Measurements from ENCODE around the gene CCDC91.

The CCDC91 gene

DNA sequence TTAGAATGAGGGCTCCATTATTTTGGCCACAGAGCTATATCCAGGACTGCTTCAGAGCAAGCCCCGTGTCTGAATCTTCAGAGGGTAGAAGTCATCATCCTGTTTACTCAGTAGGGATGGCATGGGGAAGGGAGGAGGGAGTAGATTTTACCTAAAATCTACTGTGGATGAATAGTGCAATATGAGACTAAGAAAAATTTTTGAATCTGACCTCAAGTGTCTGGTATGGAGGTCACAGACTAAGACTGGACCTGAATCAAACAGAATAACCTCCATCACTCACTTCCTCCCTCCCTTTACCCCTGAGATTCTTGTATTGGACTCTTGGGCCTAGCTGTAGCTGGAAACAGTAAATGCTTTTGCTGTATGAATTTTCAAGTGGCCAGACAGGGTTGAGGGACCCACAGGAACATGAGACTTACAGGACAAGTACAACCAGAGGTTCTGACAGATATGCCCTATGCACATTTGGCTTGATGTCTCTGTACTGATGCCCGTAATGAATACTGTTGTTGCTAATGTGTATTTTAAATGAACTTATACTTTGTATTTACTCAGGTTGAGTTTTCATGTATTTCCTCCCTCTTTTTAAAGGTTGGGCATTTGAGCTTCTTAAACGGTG lies 78.5 kb downstream of the CCDC91 start:
- no peak for DNase-seq
- Histone ChIP-seq H3K9me3 (no peaks in the 10 kb centered on the region), H3K4me1 (no peaks in the 10 kb centered on the region), H3K27me3 (no peaks in the 10 kb centered on the region), H3K36me3 (no peaks in the 10 kb centered on the region), H3K4me3 (ENCODE audit: low read depth, low read length) (no peak overlapping the region)
- TF ChIP-seq, protein P1, sequence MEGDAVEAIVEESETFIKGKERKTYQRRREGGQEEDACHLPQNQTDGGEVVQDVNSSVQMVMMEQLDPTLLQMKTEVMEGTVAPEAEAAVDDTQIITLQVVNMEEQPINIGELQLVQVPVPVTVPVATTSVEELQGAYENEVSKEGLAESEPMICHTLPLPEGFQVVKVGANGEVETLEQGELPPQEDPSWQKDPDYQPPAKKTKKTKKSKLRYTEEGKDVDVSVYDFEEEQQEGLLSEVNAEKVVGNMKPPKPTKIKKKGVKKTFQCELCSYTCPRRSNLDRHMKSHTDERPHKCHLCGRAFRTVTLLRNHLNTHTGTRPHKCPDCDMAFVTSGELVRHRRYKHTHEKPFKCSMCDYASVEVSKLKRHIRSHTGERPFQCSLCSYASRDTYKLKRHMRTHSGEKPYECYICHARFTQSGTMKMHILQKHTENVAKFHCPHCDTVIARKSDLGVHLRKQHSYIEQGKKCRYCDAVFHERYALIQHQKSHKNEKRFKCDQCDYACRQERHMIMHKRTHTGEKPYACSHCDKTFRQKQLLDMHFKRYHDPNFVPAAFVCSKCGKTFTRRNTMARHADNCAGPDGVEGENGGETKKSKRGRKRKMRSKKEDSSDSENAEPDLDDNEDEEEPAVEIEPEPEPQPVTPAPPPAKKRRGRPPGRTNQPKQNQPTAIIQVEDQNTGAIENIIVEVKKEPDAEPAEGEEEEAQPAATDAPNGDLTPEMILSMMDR (IDR thresholded peaks at IDR 0.05; ENCODE audit: low read depth, low read length): no peak

DNA sequence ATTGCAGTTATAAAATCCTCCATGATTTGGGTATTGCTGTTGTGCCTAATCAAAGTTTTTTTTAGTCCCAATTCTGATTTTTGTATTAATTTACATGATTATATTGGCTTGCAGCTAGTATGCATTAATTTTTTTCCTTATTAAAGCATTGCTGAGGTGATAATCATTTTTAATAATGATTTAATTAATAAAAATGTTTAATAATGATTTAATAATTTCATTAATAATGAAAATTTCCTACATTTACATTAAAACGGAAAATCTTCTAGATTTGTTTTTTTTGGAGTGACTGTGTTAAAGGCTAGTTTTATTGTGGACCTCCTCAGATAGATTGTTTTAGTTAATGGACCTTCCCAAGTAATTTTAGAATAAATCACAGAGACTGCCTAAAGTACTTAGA lies 79.6 kb downstream of the CCDC91 start:
- no peaks in the 10 kb centered on the region for H3K9me3 ChIP-seq
- H3K36me3 ChIP-seq: no peaks in the 10 kb centered on the region
- H3K4me3 ChIP-seq (ENCODE audit: low read depth, low read length): no peak overlapping the region
- H3K4me1 ChIP-seq: no peaks in the 10 kb centered on the region
- TF ChIP-seq, protein P1 (IDR thresholded peaks at IDR 0.05; ENCODE audit: low read depth, low read length): no peak
- no peak for DNase-seq
- no peaks in the 10 kb centered on the region for H3K27me3 ChIP-seq

DNA sequence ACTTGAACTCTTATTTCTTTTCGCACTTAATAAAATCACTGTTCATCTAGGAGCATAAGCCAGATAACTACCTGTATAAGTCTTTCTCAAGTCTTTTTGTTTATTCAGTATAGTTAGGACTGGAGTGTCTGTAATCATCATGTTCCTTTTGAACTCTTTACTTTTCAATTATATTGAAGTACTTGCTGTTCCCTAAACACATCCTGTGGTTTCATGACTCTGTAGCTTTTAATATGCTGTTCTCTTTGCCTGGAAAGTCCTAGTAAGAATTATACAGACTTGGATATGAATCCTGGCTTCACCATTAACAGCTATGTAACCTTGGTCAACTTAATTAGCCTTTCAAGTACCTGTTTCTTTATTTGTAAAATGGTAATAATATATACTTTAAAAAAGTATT lies 88.2 kb downstream of the CCDC91 start:
- no peaks in the 10 kb centered on the region for H3K9me3 ChIP-seq
- H3K36me3 ChIP-seq: no peaks in the 10 kb centered on the region
- no peak overlapping the region for H3K4me3 ChIP-seq (ENCODE audit: low read depth, low read length)
- H3K4me1 ChIP-seq: no peaks in the 10 kb centered on the region
- TF ChIP-seq, protein P1 (IDR thresholded peaks at IDR 0.05; ENCODE audit: low read depth, low read length): no peak
- no peaks in the 10 kb centered on the region for H3K27me3 ChIP-seq
- DNase-seq: no peak

DNA sequence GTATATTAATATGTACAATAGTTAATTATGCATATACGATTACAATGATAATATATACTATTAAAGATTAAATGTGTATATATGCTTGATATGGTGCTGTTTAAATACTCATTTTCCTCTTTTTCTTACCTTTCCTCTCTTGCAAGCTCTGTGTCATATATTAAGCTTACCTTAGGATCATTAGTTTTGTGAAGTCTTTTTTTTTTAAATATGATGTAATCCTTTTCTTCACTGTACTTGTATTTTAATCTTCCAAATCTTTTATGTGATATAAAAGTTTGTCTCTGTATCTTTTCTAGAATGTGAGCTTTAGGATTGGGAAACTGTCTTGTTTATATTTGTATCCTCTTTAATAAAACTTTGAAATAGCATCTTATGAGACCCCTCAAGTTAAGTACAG lies 88.7 kb downstream of the CCDC91 start:
- Histone ChIP-seq H3K9me3 (no peaks in the 10 kb centered on the region), H3K4me3 (ENCODE audit: low read depth, low read length) (no peak overlapping the region), H3K27me3 (no peaks in the 10 kb centered on the region), H3K4me1 (no peaks in the 10 kb centered on the region), H3K36me3 (no peaks in the 10 kb centered on the region)
- TF ChIP-seq, protein P1 (IDR thresholded peaks at IDR 0.05; ENCODE audit: low read depth, low read length): no peak
- no peak for DNase-seq

DNA sequence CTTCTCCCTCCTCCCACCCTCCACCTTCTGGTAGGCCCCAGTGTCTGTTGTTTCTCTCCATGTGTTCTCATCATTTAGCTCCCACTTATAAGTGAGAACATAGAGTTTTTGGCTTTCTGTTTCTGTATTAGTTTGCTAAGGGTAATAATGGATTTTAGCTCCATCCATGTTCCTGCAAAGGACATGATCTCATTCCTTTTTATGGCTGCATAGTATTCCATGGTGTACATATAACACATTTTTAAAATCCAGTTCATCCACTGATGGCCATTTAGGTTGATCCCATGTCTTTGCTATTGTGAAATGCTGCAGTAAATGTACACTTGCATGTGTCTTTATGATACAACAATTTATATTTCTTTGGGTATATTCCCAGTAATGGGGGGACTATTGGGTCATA lies 96.1 kb downstream of the CCDC91 start:
- Histone ChIP-seq H3K4me1 (no peaks in the 10 kb centered on the region), H3K36me3 (no peaks in the 10 kb centered on the region), H3K9me3 (no peaks in the 10 kb centered on the region; the same call in 1 of the 2 replicates), H3K4me3 (ENCODE audit: low read depth, low read length) (no peak overlapping the region), H3K27me3 (no peaks in the 10 kb centered on the region)
- TF ChIP-seq, protein P1 (IDR thresholded peaks at IDR 0.05; ENCODE audit: low read depth, low read length): no peak
- DNase-seq: no peak

DNA sequence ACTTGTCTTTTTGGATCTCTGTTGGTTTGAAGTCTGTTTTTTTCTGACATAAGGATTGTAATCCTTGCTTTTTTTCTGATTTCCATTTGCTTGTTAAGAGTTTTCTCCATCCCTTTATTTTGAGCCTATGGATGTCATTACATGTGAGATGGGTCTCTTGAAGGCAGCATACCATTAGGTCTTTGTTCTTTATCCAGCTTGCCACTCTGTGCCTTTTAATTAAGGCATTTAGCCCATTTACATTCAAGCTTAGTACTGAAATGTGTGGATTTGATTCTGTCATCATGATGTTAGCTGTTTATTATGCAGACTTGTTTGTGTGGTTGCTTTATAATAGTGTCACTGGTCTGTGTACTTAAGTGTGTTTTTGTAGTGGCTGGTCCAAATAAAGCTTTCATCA lies 100.0 kb downstream of the CCDC91 start:
- no peaks in the 10 kb centered on the region; the same call in 1 of the 2 replicates for H3K9me3 ChIP-seq
- TF ChIP-seq, protein P1 (IDR thresholded peaks at IDR 0.05; ENCODE audit: low read depth, low read length): no peak
- no peak for DNase-seq
- no peaks in the 10 kb centered on the region for H3K36me3 ChIP-seq
- H3K4me1 ChIP-seq: no peaks in the 10 kb centered on the region
- H3K4me3 ChIP-seq (ENCODE audit: low read depth, low read length): no peak overlapping the region
- no peaks in the 10 kb centered on the region for H3K27me3 ChIP-seq
